Measurements from ENCODE around the gene ABCA4. TPM values are rescaled to one million over a fixed set of nuclear protein-coding genes. Genes with fewer than 3 reads are reported as not detected.
A peak's percentile ranks its signal among the peaks of the same experiment; 100 is the strongest.

The ABCA4 gene
- total RNA-seq, 2 donors from 2014 or later: 1.2 TPM; not detected in 1

GRCh38 chr1:94068096-94068998 is 52.6 kb downstream of the ABCA4 start:
- no peak for DNase-seq
- ATAC-seq: peak; percentile 30
- intact Hi-C loops (cut with DNase I, micrococcal nuclease): loop anchor here in 1 of 2 donors (10.0 kb wide), 1 partner anchor 396 kb away; no protein-coding TSS in a partner anchor

GRCh38 chr1:94067196-94067595 is 53.8 kb downstream of the ABCA4 start:
- no peak for ATAC-seq
- intact Hi-C loops (cut with DNase I, micrococcal nuclease): loop anchor here in 1 of 2 donors (10.0 kb wide), 1 partner anchor 398 kb away; no protein-coding TSS in a partner anchor
- no peak for DNase-seq

DNA sequence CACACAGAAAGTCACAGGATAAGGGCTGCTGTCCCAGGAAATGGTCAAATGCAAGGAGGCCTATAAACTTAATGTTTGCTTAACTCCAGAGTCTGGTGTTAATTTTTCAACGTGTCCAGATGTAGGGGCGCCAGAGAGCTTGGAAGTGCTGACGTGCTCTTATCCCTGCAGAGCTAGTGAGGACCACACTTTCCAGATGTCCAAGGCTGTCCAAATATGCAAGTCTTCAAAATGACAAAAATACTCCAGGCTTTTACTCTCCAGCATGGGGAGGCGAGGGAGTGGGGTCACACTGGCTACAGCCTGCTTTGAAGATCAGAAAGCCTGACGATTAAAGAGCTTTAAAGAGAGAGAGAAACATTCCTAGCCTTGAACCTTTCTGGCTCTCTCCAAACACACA is 57.6 kb downstream of the ABCA4 start:
- peak; percentile 77 for ATAC-seq
- intact Hi-C loops (cut with DNase I, micrococcal nuclease): loop anchor here in 1 of 2 donors (5.0 to 10.0 kb wide), 3 partner anchors 174 to 401 kb away; partner anchors contain the start of gene ARHGAP29

DNA sequence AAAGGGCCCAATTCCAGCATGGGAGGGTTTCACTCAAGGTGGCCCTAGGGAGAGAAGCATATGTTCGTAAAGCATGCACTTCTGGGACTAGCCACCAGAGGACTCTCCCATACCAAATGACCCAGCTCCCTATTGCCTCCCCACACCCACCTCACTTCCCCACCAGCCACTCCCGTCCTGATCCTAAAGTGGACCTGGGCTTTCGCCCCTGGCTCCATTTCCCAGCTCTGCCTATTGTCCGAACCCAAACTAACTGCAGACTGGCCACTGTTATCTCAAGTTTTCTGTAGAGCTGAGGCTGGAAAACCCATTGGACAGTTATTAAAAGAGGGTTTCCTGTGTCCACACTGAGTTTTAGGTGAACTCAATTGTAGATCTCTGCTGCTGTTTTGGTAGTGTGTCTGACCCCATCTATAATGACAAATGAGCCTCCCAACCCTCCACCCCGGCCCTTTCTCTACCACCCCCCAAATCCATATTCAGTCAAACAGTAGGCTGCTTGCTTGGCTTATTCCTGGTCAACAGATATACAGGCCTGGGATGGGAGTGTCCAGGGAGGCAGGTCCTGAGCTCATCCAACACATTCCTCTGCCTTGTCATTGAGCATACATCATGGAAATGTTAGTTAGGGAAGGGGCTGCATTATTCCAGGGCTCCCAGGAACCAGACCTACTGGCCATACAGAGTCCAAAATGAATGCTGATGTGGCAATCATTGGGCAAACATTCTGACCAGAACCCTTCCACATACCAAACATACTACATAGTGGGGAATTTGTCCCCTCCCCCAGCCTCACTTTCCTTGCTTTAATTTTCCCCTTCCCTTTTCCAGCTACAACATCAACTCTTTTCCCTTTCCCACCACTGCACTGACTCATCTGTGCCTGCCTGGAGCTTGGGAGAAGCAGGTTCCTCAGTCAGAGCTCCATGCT is 59.2 kb downstream of the ABCA4 start:
- intact Hi-C loops (cut with DNase I, micrococcal nuclease): loop anchor here in 1 of 2 donors (5.0 to 10.0 kb wide), 3 partner anchors 176 to 403 kb away; partner anchors contain the start of gene ARHGAP29
- peak; percentile 54 to 73 for DNase-seq
- ATAC-seq: peak; percentile 80

More for the DNA sequence above, 57.6 kb downstream of the ABCA4 start:
- peak; percentile 62 to 67 for DNase-seq

GRCh38 chr1:94060720-94061119 is 60.2 kb downstream of the ABCA4 start:
- ATAC-seq (no peak), DNase-seq (no peak)
- intact Hi-C loops (cut with DNase I, micrococcal nuclease): loop anchor here in 1 of 2 donors (5.0 to 10.0 kb wide), 3 partner anchors 177 to 404 kb away; partner anchors contain the start of gene ARHGAP29

GRCh38 chr1:94058766-94059165 is 62.2 kb downstream of the ABCA4 start:
- intact Hi-C loops (cut with DNase I, micrococcal nuclease): no loop called here

GRCh38 chr1:94056996-94057395 is 64.0 kb downstream of the ABCA4 start:
- ATAC-seq (no peak), DNase-seq (no peak)
- intact Hi-C loops (cut with DNase I, micrococcal nuclease): no loop called here

More at GRCh38 chr1:94058766-94059165, 62.2 kb downstream of the ABCA4 start:
- DNase-seq: no peak
- ATAC-seq: no peak

DNA sequence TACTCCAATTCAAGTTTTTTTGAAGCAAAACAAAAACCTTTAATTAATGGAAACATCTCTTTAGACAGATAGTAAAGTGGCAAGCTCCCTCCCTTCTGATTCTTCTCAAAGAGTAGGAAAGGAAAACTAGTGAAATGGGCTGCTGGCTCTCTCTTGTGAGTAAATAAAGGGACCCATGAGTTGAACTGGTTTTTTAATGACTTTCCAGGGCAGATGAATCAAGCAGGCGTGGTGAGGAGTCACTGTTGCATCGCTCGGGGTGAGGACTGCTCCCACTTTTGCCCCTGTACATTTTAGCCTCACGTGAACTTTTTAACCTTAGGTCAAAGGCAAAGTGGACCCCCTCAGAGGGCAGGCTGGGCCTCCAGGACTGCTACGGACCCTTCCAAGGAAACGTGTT is 64.8 kb downstream of the ABCA4 start:
- DNase-seq: no peak
- ATAC-seq: no peak
- intact Hi-C loops (cut with DNase I, micrococcal nuclease): no loop called here

DNA sequence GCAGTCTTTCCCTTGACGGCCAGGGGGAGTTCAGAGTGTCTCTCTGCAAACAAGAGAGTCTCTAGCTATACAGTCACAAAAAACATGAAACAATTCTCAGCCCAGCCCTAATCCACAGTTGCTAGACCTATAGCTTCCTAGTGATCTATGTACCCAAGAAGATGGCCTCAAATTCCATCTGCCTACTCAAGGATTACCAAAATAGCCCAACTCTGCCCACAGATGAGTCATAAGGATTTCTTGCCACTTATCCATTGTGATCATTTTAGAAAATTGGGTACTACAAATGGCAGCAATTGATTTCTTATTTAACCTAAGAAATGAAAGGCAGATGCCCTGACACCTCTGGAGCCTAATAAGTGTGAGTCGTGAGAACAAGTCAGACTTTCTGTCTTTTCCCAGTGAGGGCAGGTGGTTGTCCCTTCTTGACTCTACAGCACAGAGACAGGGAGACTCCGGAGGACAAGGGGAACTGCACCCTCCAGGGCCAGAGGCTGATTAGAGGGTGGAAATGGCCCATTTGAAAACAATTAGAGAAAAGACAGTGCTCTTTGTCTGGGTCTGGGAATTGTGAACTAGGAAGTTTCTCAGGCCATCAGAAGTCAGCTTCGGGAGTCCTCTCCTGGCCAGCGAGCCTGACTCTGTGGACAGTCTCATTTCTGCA is 65.4 kb downstream of the ABCA4 start:
- intact Hi-C loops (cut with DNase I, micrococcal nuclease): no loop called here
- no peak for DNase-seq

DNA sequence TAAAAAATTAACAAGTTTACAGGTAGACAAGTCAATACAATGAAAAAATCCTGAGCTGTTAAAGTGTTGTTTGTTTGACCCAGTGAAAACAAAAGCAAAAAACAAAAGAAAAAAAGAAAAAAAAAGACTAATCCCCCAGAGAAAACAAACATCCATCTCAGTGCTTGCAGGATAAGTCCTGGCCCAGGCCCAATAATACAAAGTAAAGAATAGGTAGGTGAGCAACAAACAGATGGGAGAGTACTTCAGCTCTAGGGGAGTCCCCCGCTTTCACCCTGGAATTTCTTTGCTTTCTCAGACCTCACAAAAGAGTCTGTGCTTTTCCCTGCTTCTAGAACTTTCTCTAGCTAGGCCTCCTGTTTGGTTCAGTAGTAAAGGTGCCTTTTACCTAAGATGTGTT is 70.3 kb downstream of the ABCA4 start:
- no peak for DNase-seq
- intact Hi-C loops (cut with DNase I, micrococcal nuclease): no loop called here
- no peak for ATAC-seq

More for the DNA sequence above, 65.4 kb downstream of the ABCA4 start:
- ATAC-seq: no peak

DNA sequence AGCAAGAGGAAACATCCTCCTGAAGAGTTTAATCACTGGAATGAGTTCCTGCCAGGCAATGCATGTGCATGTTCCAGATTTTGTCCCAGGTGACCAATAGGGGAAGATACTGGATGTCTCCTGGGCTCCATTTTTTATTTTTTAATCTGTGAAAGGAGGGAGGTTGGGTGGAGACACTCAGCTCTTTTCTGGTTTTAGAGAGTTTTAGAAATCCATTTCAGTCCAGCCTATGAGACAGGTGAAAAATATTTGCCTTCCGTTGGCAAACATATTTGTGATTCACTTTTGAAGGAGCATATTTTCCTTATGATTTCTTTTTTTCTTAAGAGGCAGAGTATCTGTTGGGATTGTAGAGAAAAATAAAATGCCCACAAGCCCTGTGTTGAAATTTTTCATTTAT is 70.7 kb downstream of the ABCA4 start:
- intact Hi-C loops (cut with DNase I, micrococcal nuclease): no loop called here
- no peak for ATAC-seq

DNA sequence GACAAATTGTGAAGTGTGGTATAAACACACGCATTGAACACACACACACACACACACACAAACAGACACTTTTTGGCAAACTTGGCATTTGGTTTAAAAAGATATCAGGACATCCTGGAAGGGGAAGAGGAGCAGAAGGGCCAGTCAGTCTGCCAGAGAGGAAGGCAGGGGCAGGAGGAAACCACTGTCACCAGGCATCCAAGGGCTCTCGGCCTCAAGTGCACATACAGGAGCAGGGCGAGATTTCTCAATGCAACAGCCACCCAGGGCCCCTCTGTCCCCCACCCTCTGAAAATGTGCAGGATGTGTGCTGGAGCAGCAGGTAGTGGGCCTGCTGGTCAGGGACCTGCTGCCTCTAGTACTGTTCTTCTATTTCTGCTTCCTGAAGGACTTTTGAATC is 71.2 kb downstream of the ABCA4 start:
- intact Hi-C loops (cut with DNase I, micrococcal nuclease): loop anchor here (5.0 to 10.0 kb wide), 2 partner anchors 285 to 288 kb away; no protein-coding TSS in a partner anchor
- ATAC-seq: no peak
- no peak for DNase-seq

More for the DNA sequence above, 70.7 kb downstream of the ABCA4 start:
- no peak for DNase-seq

DNA sequence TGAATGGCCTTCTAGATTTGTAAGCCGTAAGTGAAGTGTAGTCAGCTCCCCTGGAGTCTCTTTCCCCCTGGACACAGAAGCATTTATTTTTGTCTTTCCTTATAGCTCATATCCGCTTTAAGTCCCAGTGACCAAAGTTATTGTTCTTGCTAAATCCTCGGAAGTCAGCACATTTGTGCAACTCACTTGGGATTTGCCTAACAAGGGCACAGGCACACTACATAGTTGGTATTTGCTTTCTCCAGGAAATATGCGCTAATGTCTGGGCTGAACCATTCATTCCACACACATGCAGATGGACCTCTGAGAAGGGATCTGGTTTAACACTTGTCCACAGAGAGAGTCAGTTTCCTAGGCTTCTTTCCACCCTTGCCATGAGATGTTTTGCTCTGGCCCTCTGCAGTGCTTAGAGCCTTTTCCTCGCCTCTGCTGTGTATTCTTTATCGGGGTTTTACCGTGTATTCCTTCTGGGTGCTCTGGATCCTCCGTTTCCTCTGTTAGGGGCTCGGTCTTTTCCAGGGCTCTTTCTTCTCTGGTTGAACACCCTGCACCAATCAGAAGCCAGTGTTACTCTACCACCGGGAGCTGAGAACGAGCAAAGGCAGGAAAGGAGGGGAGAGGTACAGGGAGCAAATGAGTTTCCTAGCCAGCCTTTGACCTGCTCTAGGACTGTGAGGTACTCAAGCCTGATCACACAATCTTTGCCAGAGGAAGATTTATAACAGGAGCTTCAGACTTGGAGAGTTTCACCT is 72.4 kb downstream of the ABCA4 start:
- ATAC-seq: no peak

DNA sequence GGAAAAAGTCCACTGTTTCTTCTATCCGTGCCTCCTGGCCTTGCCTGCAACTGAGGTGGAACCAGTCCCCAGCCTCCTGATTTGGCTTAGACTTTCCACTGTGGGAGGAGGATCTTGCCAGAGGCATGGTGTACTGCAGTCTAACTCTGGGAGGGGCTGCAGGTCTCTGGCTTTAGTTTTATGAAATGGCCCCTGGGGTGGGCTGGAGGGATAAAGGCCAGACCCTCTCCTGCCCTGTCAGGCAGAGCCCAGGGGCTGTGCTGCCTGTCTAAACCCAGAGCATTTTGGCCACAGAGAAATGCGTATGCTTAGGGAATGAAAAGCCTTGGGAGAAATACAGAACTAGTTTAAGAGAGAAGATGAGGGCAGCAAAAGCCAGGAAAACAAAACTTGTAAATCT is 73.0 kb downstream of the ABCA4 start:
- no peak for ATAC-seq
- intact Hi-C loops (cut with DNase I, micrococcal nuclease): loop anchor here (5.0 to 10.0 kb wide), 2 partner anchors 287 to 289 kb away; no protein-coding TSS in a partner anchor
- no peak for DNase-seq

More for the DNA sequence above, 72.4 kb downstream of the ABCA4 start:
- DNase-seq: no peak
- intact Hi-C loops (cut with DNase I, micrococcal nuclease): loop anchor here (5.0 to 10.0 kb wide), 2 partner anchors 286 to 289 kb away; no protein-coding TSS in a partner anchor

DNA sequence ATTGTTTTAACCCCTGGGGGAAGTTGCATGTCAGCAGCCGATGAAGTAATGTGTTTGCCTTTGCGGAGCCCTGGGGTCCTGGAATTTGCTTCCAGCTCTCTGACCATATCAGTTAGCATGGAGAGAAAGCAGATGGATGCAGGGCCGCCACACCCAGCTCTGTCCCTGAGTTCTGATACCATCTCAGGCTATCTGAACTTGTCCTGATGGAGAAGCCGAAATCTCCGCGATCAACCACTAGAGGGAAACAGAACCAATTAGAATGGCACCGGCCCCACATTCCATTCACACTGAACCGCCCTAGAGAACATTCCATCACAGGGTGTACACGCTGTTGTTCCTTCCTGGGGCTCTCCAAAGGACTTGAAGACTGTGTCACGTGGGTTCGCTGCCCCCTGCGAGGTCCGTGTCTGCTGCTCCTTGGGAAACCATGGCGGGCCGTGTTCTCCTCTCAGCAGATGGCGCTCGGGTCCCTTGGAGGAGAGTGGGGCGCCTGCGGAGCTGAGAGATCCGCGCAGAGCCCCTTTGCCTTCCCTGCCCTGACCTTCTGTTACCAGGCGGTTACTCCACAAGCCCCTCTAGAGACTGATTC is 75.4 kb downstream of the ABCA4 start:
- DNase-seq (peak; percentile 55 to 61), ATAC-seq (peak; percentile 87)
- intact Hi-C loops (cut with DNase I, micrococcal nuclease): loop anchor here (5.0 to 10.0 kb wide), 2 partner anchors 289 to 292 kb away; no protein-coding TSS in a partner anchor

DNA sequence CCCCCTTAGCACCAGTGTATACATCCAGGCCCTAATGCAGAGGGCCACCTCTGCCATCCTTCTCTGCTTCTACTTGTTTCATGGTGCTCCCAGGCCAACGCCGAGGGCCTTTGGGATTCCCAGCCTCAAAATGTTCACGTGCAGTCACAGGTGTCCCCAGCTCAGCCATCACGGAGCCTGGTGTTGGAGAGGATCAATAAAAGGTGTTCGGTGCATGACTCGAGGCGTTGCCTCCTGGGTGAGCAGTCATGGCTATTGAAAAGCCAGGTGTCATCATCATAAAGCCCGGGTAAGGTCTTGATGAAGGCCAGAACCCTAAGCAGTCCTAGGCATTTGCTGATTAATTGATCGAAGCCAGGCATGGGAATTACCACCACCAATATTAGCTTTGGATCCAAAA is 76.1 kb downstream of the ABCA4 start:
- DNase-seq: no peak

GRCh38 chr1:94044290-94044790 is 76.6 kb downstream of the ABCA4 start:
- ATAC-seq (peak; percentile 79), DNase-seq (peak; percentile 39 to 56)
- intact Hi-C loops (cut with DNase I, micrococcal nuclease): loop anchor here in 1 of 2 donors (10.0 kb wide), 1 partner anchor 290 kb away; no protein-coding TSS in a partner anchor

More for the DNA sequence above, 76.1 kb downstream of the ABCA4 start:
- no peak for ATAC-seq
- intact Hi-C loops (cut with DNase I, micrococcal nuclease): loop anchor here (5.0 to 10.0 kb wide), 2 partner anchors 290 to 292 kb away; no protein-coding TSS in a partner anchor
